Mesenchymal stem cell (in vitro differentiated cells and primary cell): ENCODE data around the gene PAX7.

Source experiments
- DNase-seq: peaks from one replicate; pipeline ENCODE4 v3.0.0-alpha.2; 2013
- H2AFZ ChIP-seq: one replicate; pipeline ENCODE4 v1.6.1; 2013; ENCODE audit warnings: low read depth, mild to moderate bottlenecking, control low read depth, inconsistent platforms, low read length, moderate library complexity
- H2AK5ac ChIP-seq: 2 replicates; pipeline ENCODE4 v1.6.1; 2013; ENCODE audit warnings: low read length, moderate library complexity, mild to moderate bottlenecking, inconsistent platforms; ENCODE audit not compliant: severe bottlenecking
- H2BK120ac ChIP-seq: one replicate; pipeline ENCODE4 v1.6.1; 2013; ENCODE audit warnings: low read depth, mild to moderate bottlenecking, inconsistent platforms, low read length, moderate library complexity
- H2BK12ac ChIP-seq, 2 experiments: one replicate each; pipeline ENCODE4 v1.6.1; 2013; ENCODE audit warnings: inconsistent platforms in 2 of 2, low read length in 2 of 2, mild to moderate bottlenecking in 2 of 2, moderate library complexity in 2 of 2, control low read depth in 1 of 2
- H2BK15ac ChIP-seq: one replicate; pipeline ENCODE4 v1.6.1; 2013; ENCODE audit warnings: mild to moderate bottlenecking, low read depth, inconsistent platforms; ENCODE audit not compliant: poor library complexity, severe bottlenecking
- H2BK5ac ChIP-seq: 2 replicates; pipeline ENCODE4 v1.6.1; 2013; ENCODE audit warnings: low read depth, mild to moderate bottlenecking, low read length, control low read depth, inconsistent platforms; ENCODE audit not compliant: poor library complexity, severe bottlenecking
- H3K14ac ChIP-seq, 2 experiments: one replicate each; pipeline ENCODE4 v1.6.1; 2013; ENCODE audit warnings: inconsistent platforms in 2 of 2, low read length in 2 of 2, control low read depth in 1 of 2, mild to moderate bottlenecking in 1 of 2, moderate library complexity in 1 of 2
- H3K18ac ChIP-seq, 2 experiments: one replicate each; pipeline ENCODE4 v1.6.1; 2013; ENCODE audit warnings: inconsistent platforms in 2 of 2, low read length in 2 of 2, control low read depth in 1 of 2, low read depth in 1 of 2, mild to moderate bottlenecking in 1 of 2
- H3K23ac ChIP-seq, 2 experiments: one replicate each; pipeline ENCODE4 v1.6.1; 2013; ENCODE audit warnings: inconsistent platforms in 2 of 2, low read length in 2 of 2, mild to moderate bottlenecking in 2 of 2, moderate library complexity in 2 of 2, control low read depth in 1 of 2
- H3K27ac ChIP-seq: 2 replicates; pipeline ENCODE4 v1.5.1; 2013; ENCODE audit warnings: mild to moderate bottlenecking, moderate library complexity, low read length, control low read depth, inconsistent platforms; ENCODE audit not compliant: poor library complexity, severe bottlenecking
- H3K27me3 ChIP-seq, 2 experiments: 2 replicates each; pipeline versions ENCODE4 v1.6.1 to v1.7.0; 2013; ENCODE audit warnings: low read length in 2 of 2, mild to moderate bottlenecking in 2 of 2, moderate library complexity in 2 of 2, control low read depth in 1 of 2, inconsistent platforms in 1 of 2; ENCODE audit not compliant: control insufficient read depth in 1 of 2, insufficient read depth in 1 of 2
- H3K36me3 ChIP-seq, 2 experiments: 2 replicates each; pipeline versions ENCODE4 v1.6.1 to v1.7.0; 2013; ENCODE audit warnings: low read length in 2 of 2, control low read depth in 1 of 2, inconsistent platforms in 1 of 2, low read depth in 1 of 2, mild to moderate bottlenecking in 1 of 2; ENCODE audit not compliant: insufficient read depth in 2 of 2, control insufficient read depth in 1 of 2
- H3K4ac ChIP-seq, 2 experiments: one replicate each; pipeline ENCODE4 v1.6.1; 2013; ENCODE audit warnings: inconsistent platforms in 2 of 2, low read length in 2 of 2, mild to moderate bottlenecking in 2 of 2, moderate library complexity in 2 of 2, control low read depth in 1 of 2, low read depth in 1 of 2
- H3K4me1 ChIP-seq: 2 replicates; pipeline ENCODE4 v1.6.1; 2013; ENCODE audit warnings: low read depth, low read length, control low read depth; ENCODE audit not compliant: control insufficient read depth, insufficient read depth
- H3K4me2 ChIP-seq: 2 replicates; pipeline ENCODE4 v1.6.1; 2013; ENCODE audit warnings: low read length, mild to moderate bottlenecking, inconsistent platforms; ENCODE audit not compliant: poor library complexity, severe bottlenecking
- H3K4me3 ChIP-seq, 2 experiments: 2 replicates each; pipeline versions ENCODE4 v1.5.1 to v1.7.0; 2013; ENCODE audit warnings: low read length in 2 of 2, mild to moderate bottlenecking in 2 of 2, control low read depth in 1 of 2, low read depth in 1 of 2; ENCODE audit not compliant: insufficient read depth in 1 of 2
- H3K79me1 ChIP-seq: replicated peaks from 2 replicates; pipeline ENCODE4 v1.6.1; 2013; ENCODE audit warnings: mild to moderate bottlenecking, control low read depth, low read length, inconsistent platforms; ENCODE audit not compliant: poor library complexity, severe bottlenecking
- H3K9ac ChIP-seq: 2 replicates; pipeline ENCODE4 v1.7.0; 2013; ENCODE audit warnings: mild to moderate bottlenecking, low read length, moderate library complexity
- H3K9me3 ChIP-seq: 2 replicates; pipeline ENCODE4 v1.7.0; 2013; ENCODE audit warnings: mild to moderate bottlenecking, low read length; ENCODE audit not compliant: control insufficient read depth
- H4K8ac ChIP-seq: one replicate; pipeline ENCODE4 v1.6.1; 2013; ENCODE audit warnings: inconsistent platforms, mild to moderate bottlenecking, low read length, moderate library complexity
- H4K91ac ChIP-seq: one replicate; pipeline ENCODE4 v1.6.1; 2013; ENCODE audit warnings: mild to moderate bottlenecking, low read length, inconsistent platforms
- WGBS: methylation state at CpG from one replicate; pipeline ENCODE4 v1.1.7; 2013; ENCODE audit warnings: mixed read lengths; 5-methylcytosine and 5-hydroxymethylcytosine counted together

PAX7 gene

GRCh38 chr1:18726368-18726767, 95.7 kb downstream of the PAX7 start:
- WGBS: 63% methylated on average over 4 of the region's 4 CpGs
- Histone ChIP-seq H3K9ac (no peak overlapping the region), H4K91ac (no peak overlapping the region), H2AK5ac (no peak overlapping the region), H3K4ac (no peak overlapping the region), H3K4me3 (no peak overlapping the region), H3K9me3 (no peaks in the 10 kb centered on the region), H3K14ac (no peak overlapping the region), H2BK15ac (no peak overlapping the region), H3K4me1 (no peaks in the 10 kb centered on the region), H3K4me2 (no peak overlapping the region), H2BK120ac (no peak overlapping the region), H3K36me3 (no peaks in the 10 kb centered on the region), H3K18ac (no peak overlapping the region), H4K8ac (no peak overlapping the region), H3K27me3 (peaks cover 29 to 74% of the 10 kb centered on the region in 2 experiments), H2BK12ac (no peak overlapping the region), H3K27ac (no peak overlapping the region), H3K79me1 (no peaks in the 10 kb centered on the region), H2AFZ (no peak overlapping the region), H3K23ac (no peak overlapping the region), H2BK5ac (no peak overlapping the region)
- no peak for DNase-seq

- Histone ChIP-seq H2BK15ac (no peak overlapping the region), H4K8ac (no peak overlapping the region), H3K18ac (no peak overlapping the region), H2BK12ac (no peak overlapping the region), H3K4ac (no peak overlapping the region), H3K79me1 (no peaks in the 10 kb centered on the region), H3K23ac (no peak overlapping the region), H3K27ac (no peak overlapping the region), H2BK120ac (no peak overlapping the region), H3K36me3 (no peaks in the 10 kb centered on the region), H2AK5ac (no peak overlapping the region), H3K27me3 (peaks cover 24 to 77% of the 10 kb centered on the region in 2 experiments), H3K9me3 (no peaks in the 10 kb centered on the region), H2AFZ (no peak overlapping the region), H3K14ac (no peak overlapping the region), H2BK5ac (no peak overlapping the region), H3K4me2 (no peak overlapping the region), H4K91ac (no peak overlapping the region), H3K4me3 (no peak overlapping the region), H3K4me1 (no peaks in the 10 kb centered on the region), H3K9ac (no peak overlapping the region)
- DNase-seq: no peak
- 79% methylated on average over 15 of the region's 15 CpGs for WGBS
These were observed 97.3 kb downstream of the PAX7 start for GRCh38 chr1:18727956-18728355.

- Histone ChIP-seq H3K79me1 (no peaks in the 10 kb centered on the region), H3K9ac (no peak overlapping the region), H2BK15ac (no peak overlapping the region), H2BK120ac (no peak overlapping the region), H3K4me1 (no peaks in the 10 kb centered on the region), H3K36me3 (no peaks in the 10 kb centered on the region), H2BK5ac (no peak overlapping the region), H4K8ac (no peak overlapping the region), H3K27ac (no peak overlapping the region), H2BK12ac (no peak overlapping the region), H3K23ac (no peak overlapping the region), H3K4me3 (no peak overlapping the region), H3K18ac (no peak overlapping the region), H2AFZ (no peak overlapping the region), H3K27me3 (peaks cover 18 to 76% of the 10 kb centered on the region in 2 experiments), H4K91ac (no peak overlapping the region), H2AK5ac (no peak overlapping the region), H3K4me2 (no peak overlapping the region), H3K4ac (no peak overlapping the region), H3K14ac (no peak overlapping the region), H3K9me3 (no peaks in the 10 kb centered on the region)
- 65% methylated on average over 7 of the region's 8 CpGs for WGBS
- DNase-seq: no peak
These were observed 99.7 kb downstream of the PAX7 start for GRCh38 chr1:18730321-18730720.

GRCh38 chr1:18731148-18731547, 100.5 kb downstream of the PAX7 start:
- Histone ChIP-seq H4K91ac (no peak overlapping the region), H3K9ac (no peak overlapping the region), H4K8ac (no peak overlapping the region), H3K23ac (no peak overlapping the region), H3K4ac (no peak overlapping the region), H2AFZ (no peak overlapping the region), H3K27me3 (peaks cover 14 to 68% of the 10 kb centered on the region in 2 experiments), H3K79me1 (no peaks in the 10 kb centered on the region), H3K14ac (no peak overlapping the region), H3K18ac (no peak overlapping the region), H3K4me1 (no peaks in the 10 kb centered on the region), H2BK5ac (no peak overlapping the region), H3K4me2 (no peak overlapping the region), H2BK12ac (no peak overlapping the region), H3K36me3 (no peaks in the 10 kb centered on the region), H3K9me3 (no peaks in the 10 kb centered on the region), H3K27ac (no peak overlapping the region), H2BK120ac (no peak overlapping the region), H3K4me3 (no peak overlapping the region), H2BK15ac (no peak overlapping the region), H2AK5ac (no peak overlapping the region)
- 79% methylated on average over 6 of the region's 6 CpGs for WGBS
- no peak for DNase-seq
